HCT116 (cell line): ENCODE results near the gene CACNA2D3. TPM values are rescaled to one million over a fixed set of nuclear protein-coding genes. Genes with fewer than 3 reads are reported as not detected.

ENCODE experiments used
- ATAC-seq: fragments of 200-7000 bp; cut with Tn5 transposase; 2 replicates; pipeline ENCODE4 v1.9.1; 2020; ENCODE audit warnings: mild to moderate bottlenecking, moderate library complexity
- BruUV-seq: library from RNA; stranded (reverse); fragments of 400-500 nt; replicated peaks from 2 replicates; lab custom pipeline; 2021; lab: Mats Ljungman, UMichigan
- CTCF ChIA-PET: fragments of 300-600 bp; sonication (Branson Sonifier 250); formaldehyde crosslinking; loops from one replicate; lab custom pipeline; 2021; ENCODE audit warnings: antibody characterized with exemption; lab: Charles Lee
- POLR2A ChIA-PET: fragments of 300-600, 350-600 bp; sonication (Branson Sonifier 250); formaldehyde crosslinking; loops from one replicate; lab custom pipeline; 2021; ENCODE audit warnings: antibody characterized with exemption; lab: Charles Lee
- RAD21 ChIA-PET, 2 experiments: fragments of 300-600 bp; sonication (Branson Sonifier 250); formaldehyde crosslinking; loops; one replicate each; lab custom pipeline; 2023; ENCODE audit warnings: low total read pairs in 2 of 2; ENCODE audit not compliant: uncharacterized antibody in 2 of 2, unreplicated experiment in 2 of 2, low non-redundant PET in 1 of 2; lab: Charles Lee
- DNase-seq: peaks from one replicate; pipeline ENCODE4 v3.0.0-alpha.2; 2010; ENCODE audit warnings: low read depth, low spot score
- H2AFZ ChIP-seq: fragments of 200-600 bp; shearing (Covaris generic), sonication (generic); 2 replicates; pipeline ENCODE4 v1.6.1; 2017; ENCODE audit warnings: low read depth, mixed run types, mixed read lengths, antibody characterized with exemption, low read length; ENCODE audit not compliant: poor library complexity, severe bottlenecking
- H3K27ac ChIP-seq: 2 replicates; pipeline ENCODE4 v1.5.1; 2012; ENCODE audit warnings: low read depth, low read length
- H3K27me3 ChIP-seq: fragments of 200-600 bp; sonication (generic); 2 replicates; pipeline ENCODE4 v1.6.1; 2016; ENCODE audit warnings: mixed run types, low read length, mixed read lengths; ENCODE audit not compliant: insufficient read depth
- H3K36me3 ChIP-seq, 2 experiments: fragments of 200-500 bp in 1 of 2; fragments of 200-600 bp in 1 of 2; sonication (Bioruptor generic) in 1 of 2; sonication (generic) in 1 of 2; 2 replicates each; pipeline versions ENCODE4 v1.5.1 to v1.6.1; 2014 to 2016; ENCODE audit warnings: low read length in 2 of 2, inconsistent platforms in 1 of 2, mixed read lengths in 1 of 2, mixed run types in 1 of 2; ENCODE audit not compliant: insufficient read depth in 2 of 2, control insufficient read depth in 1 of 2
- H3K4me1 ChIP-seq, 2 experiments: fragments of 200-600 bp in 1 of 2; sonication (generic) in 1 of 2; 2 replicates each; pipeline versions ENCODE4 v1.5.1 to v1.6.1; 2012 to 2017; ENCODE audit warnings: low read length in 2 of 2, inconsistent platforms in 1 of 2, mild to moderate bottlenecking in 1 of 2, mixed read lengths in 1 of 2, mixed run types in 1 of 2, moderate library complexity in 1 of 2; ENCODE audit not compliant: insufficient read depth in 2 of 2, control insufficient read depth in 1 of 2
- H3K4me2 ChIP-seq: fragments of 200-600 bp; sonication (generic); 2 replicates; pipeline ENCODE4 v1.6.1; 2017; ENCODE audit warnings: mixed run types, low read length, mixed read lengths
- H3K4me3 ChIP-seq, 2 experiments: fragments of 200-600 bp in 1 of 2; sonication (generic) in 1 of 2; replicated peaks in 1 of 2; 2 replicates each; pipeline ENCODE4 v1.5.1; 2011 to 2016; ENCODE audit warnings: low read length in 2 of 2, control low read depth in 1 of 2, low read depth in 1 of 2, mild to moderate bottlenecking in 1 of 2, mixed read lengths in 1 of 2, mixed run types in 1 of 2
- H3K79me2 ChIP-seq: fragments of 200-600 bp; sonication (generic); 2 replicates; pipeline ENCODE4 v1.6.1; 2017; ENCODE audit warnings: mild to moderate bottlenecking, mixed run types, low read length, moderate library complexity, mixed read lengths; ENCODE audit not compliant: insufficient read depth
- H3K9ac ChIP-seq: fragments of 200-600 bp; sonication (generic); 2 replicates; pipeline ENCODE4 v1.6.1; 2016; ENCODE audit warnings: low read length, mixed read lengths
- H3K9me2 ChIP-seq: fragments of 200-600 bp; sonication (generic), shearing (Covaris generic); 2 replicates; pipeline ENCODE4 v1.6.1; 2017; ENCODE audit warnings: mixed run types, mild to moderate bottlenecking, moderate library complexity; ENCODE audit not compliant: insufficient read depth
- H3K9me3 ChIP-seq, 2 experiments: fragments of 200-500 bp in 1 of 2; fragments of 200-600 bp in 1 of 2; sonication (Bioruptor generic) in 1 of 2; sonication (generic) in 1 of 2; 2 replicates each; pipeline ENCODE4 v1.6.1; 2014 to 2017; ENCODE audit warnings: low read length in 2 of 2, mixed read lengths in 2 of 2, inconsistent platforms in 1 of 2, low read depth in 1 of 2, mild to moderate bottlenecking in 1 of 2, mixed run types in 1 of 2, moderate library complexity in 1 of 2; ENCODE audit not compliant: control insufficient read depth in 1 of 2, insufficient read depth in 1 of 2
- H4K20me1 ChIP-seq: fragments of 200-600 bp; sonication (generic), shearing (Covaris generic); 2 replicates; pipeline ENCODE4 v1.6.1; 2017; ENCODE audit warnings: mixed run types, mild to moderate bottlenecking, moderate library complexity; ENCODE audit not compliant: insufficient read depth
- ATF3 ChIP-seq: IDR thresholded peaks from 2 replicates; pipeline ENCODE4 v1.6.1; 2012
- CTCF ChIP-seq, 3 experiments: fragments of 200-600 bp in 1 of 3; sonication (generic) in 1 of 3; IDR thresholded peaks in 2 of 3; conservative IDR thresholded peaks in 1 of 3; 2 replicates each; pipeline ENCODE4 v1.5.1; 2012 to 2017; ENCODE audit warnings: low read depth in 2 of 3, low read length in 2 of 3, antibody characterized with exemption in 1 of 3, borderline replicate concordance in 1 of 3, control low read depth in 1 of 3, mild to moderate bottlenecking in 1 of 3, mixed read lengths in 1 of 3, mixed run types in 1 of 3, moderate library complexity in 1 of 3; ENCODE audit not compliant: insufficient read depth in 1 of 3
- EGR1 ChIP-seq: IDR thresholded peaks from 2 replicates; pipeline ENCODE4 v1.6.1; 2012; ENCODE audit warnings: low read depth
- ELF1 ChIP-seq: IDR thresholded peaks from 2 replicates; pipeline ENCODE4 v1.6.1; 2012; ENCODE audit warnings: low read depth, borderline replicate concordance
- EZH2 ChIP-seq: fragments of 200-600 bp; sonication (generic); IDR thresholded peaks from 2 replicates; pipeline ENCODE4 v1.6.1; 2017; ENCODE audit warnings: antibody characterized with exemption, mixed run types
- EZH2phosphoT487 ChIP-seq: fragments of 200-600 bp; IDR thresholded peaks from 2 replicates; pipeline ENCODE4 v1.6.1; 2018; ENCODE audit warnings: antibody characterized with exemption, borderline replicate concordance
- JUND ChIP-seq: IDR thresholded peaks from 2 replicates; pipeline ENCODE4 v1.6.1; 2012
- MAX ChIP-seq: IDR thresholded peaks from 2 replicates; pipeline ENCODE4 v1.6.1; 2012
- POLR2A ChIP-seq: IDR thresholded peaks from 2 replicates; pipeline ENCODE4 v1.7.0; 2011; ENCODE audit warnings: borderline replicate concordance; ENCODE audit not compliant: insufficient read depth, insufficient read length; ENCODE audit errors: extremely low read depth
- POLR2AphosphoS5 ChIP-seq: IDR thresholded peaks from 2 replicates; pipeline ENCODE4 v1.6.1; 2011; ENCODE audit warnings: mild to moderate bottlenecking, low read depth, low read length, moderate library complexity
- REST ChIP-seq: IDR thresholded peaks from 2 replicates; pipeline ENCODE4 v1.6.1; 2012; ENCODE audit warnings: low read depth
- SP1 ChIP-seq: IDR thresholded peaks from 2 replicates; pipeline ENCODE4 v1.6.1; 2012; ENCODE audit warnings: low read depth
- SRF ChIP-seq: IDR thresholded peaks from 2 replicates; pipeline ENCODE4 v1.6.1; 2012; ENCODE audit warnings: low read depth
- TCF7L2 ChIP-seq: IDR thresholded peaks from 2 replicates; pipeline ENCODE4 v1.7.0; 2011; ENCODE audit warnings: borderline replicate concordance, inconsistent platforms; ENCODE audit not compliant: insufficient read depth, insufficient read length; ENCODE audit errors: extremely low read depth
- YY1 ChIP-seq: IDR thresholded peaks from 2 replicates; pipeline ENCODE4 v1.6.1; 2011; ENCODE audit warnings: low read length, low read depth, moderate library complexity, mild to moderate bottlenecking; ENCODE audit not compliant: insufficient replicate concordance; ENCODE audit errors: extremely low read depth
- ZBTB33 ChIP-seq: IDR thresholded peaks from 2 replicates; pipeline ENCODE4 v1.6.1; 2011; ENCODE audit warnings: mild to moderate bottlenecking, low read length, moderate library complexity; ENCODE audit not compliant: insufficient replicate concordance; ENCODE audit errors: extremely low read depth
- ZFX ChIP-seq: fragments of 450-650 bp; IDR thresholded peaks from 2 replicates; pipeline ENCODE4 v1.6.1; 2017
- ZNF274 ChIP-seq: fragments of 200-500 bp; sonication (Bioruptor generic); IDR thresholded peaks from 2 replicates; pipeline ENCODE4 v1.6.1; 2014; ENCODE audit warnings: mild to moderate bottlenecking, low read depth, low read length, inconsistent platforms
- intact Hi-C: fragments of 100-400 bp; cut with micrococcal nuclease; formaldehyde crosslinking; loops from 2 replicates; pipeline ENCODE4 v1.10.0; 2022
- total RNA-seq: library from RNA; stranded (reverse); gene quantifications from one replicate; pipeline ENCODE4 v1.2.1, GENCODE V29; 2021; ENCODE audit not compliant: unreplicated experiment

The CACNA2D3 gene
- total RNA-seq, 1 experiment from 2014 or later = 0.20 TPM

GRCh38 chr3:54355800-54356199 is 233.4 kb downstream of the CACNA2D3 start:
- POLR2A ChIA-PET = no interaction called here
- CTCF ChIA-PET = no interaction called here
- Histone ChIP-seq H3K36me3 (no peaks in the 10 kb centered on the region), H3K9ac (no peak overlapping the region), H3K79me2 (no peaks in the 10 kb centered on the region), H3K4me1 (no peaks in the 10 kb centered on the region), H3K4me2 (no peak overlapping the region), H3K27me3 (peaks cover 5% of the 10 kb centered on the region; the same call in 1 of the 2 replicates), H2AFZ (no peak overlapping the region), H3K9me3 (no peaks in the 10 kb centered on the region), H4K20me1 (no peaks in the 10 kb centered on the region), H3K9me2 (no peaks in the 10 kb centered on the region), H3K27ac (no peak overlapping the region), H3K4me3 (no peak overlapping the region)
- no TSS peak for BruUV-seq
- TF ChIP-seq ZNF274 (no peak), POLR2AphosphoS5 (no peak), YY1 (no peak), EZH2phosphoT487 (no peak), SP1 (no peak), CTCF (IDR thresholded peaks at IDR 0.05 in 2 of 3, conservative IDR thresholded peaks at IDR 0.05 in 1 of 3; ENCODE audit: borderline replicate concordance in 1 of 3, insufficient read depth in 1 of 3, low read depth in 2 of 3, low read length in 2 of 3) (no peak), POLR2A (no peak), ZFX (no peak), ELF1 (no peak), REST (no peak), ZBTB33 (no peak), TCF7L2 (no peak), ATF3 (no peak), EGR1 (no peak), JUND (no peak), MAX (no peak), EZH2 (no peak), SRF (no peak)
- no peak for DNase-seq
- no peak for ATAC-seq
- RAD21 ChIA-PET = no interaction called here
- intact Hi-C loops = no loop called here
